ENCODE data around the gene CTIF.

Gene CTIF

DNA sequence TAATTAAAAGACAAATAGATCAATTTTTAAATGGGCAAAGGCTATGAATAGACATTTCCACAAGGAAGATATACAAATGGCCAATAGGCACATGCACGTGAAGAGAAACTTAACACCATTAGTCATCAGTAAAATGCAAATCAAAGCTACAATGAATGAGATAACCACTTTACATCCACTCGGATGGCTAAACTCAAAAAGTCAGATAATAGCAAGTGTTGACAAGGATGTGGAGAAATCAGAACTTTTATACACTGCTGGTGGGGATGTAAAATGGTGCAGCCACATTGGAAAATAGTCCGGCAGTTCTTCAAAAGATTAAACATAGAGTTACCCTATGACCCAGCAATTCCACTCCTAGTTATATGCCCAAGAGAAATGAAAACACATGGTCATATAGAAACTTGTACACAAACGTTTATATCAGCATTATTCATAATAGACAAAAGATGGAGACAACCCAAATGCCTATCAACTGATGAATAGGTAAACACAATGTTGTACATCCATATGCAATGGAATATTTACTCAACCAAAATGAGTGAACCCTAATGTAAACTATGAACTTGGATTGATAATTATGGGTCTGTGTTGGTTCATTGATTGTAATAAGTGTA lies 360.8 kb downstream of the CTIF start:
- no peak for DNase-seq (ENCODE audit: low read depth in 2 of 2)

DNA sequence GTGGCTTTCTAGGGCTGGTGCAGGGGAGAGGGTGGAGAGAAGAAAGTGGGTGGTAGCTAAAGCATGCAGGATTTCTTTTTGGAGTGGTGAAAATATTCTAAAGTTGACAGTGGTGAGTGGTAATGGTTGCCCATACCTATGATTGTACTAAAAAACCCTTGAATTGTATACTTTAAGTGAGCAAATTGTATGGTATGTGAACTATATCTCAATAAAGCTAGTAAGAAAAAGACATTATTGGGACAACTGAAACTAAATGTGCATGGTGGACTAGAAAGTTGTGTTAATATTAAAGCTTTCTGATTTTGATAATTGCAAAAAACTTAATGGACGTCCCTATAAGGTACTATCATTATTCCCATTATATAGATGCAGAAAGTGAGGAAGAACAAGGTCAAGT lies 361.6 kb downstream of the CTIF start:
- DNase-seq (ENCODE audit: low read depth in 2 of 2): no peak

DNA sequence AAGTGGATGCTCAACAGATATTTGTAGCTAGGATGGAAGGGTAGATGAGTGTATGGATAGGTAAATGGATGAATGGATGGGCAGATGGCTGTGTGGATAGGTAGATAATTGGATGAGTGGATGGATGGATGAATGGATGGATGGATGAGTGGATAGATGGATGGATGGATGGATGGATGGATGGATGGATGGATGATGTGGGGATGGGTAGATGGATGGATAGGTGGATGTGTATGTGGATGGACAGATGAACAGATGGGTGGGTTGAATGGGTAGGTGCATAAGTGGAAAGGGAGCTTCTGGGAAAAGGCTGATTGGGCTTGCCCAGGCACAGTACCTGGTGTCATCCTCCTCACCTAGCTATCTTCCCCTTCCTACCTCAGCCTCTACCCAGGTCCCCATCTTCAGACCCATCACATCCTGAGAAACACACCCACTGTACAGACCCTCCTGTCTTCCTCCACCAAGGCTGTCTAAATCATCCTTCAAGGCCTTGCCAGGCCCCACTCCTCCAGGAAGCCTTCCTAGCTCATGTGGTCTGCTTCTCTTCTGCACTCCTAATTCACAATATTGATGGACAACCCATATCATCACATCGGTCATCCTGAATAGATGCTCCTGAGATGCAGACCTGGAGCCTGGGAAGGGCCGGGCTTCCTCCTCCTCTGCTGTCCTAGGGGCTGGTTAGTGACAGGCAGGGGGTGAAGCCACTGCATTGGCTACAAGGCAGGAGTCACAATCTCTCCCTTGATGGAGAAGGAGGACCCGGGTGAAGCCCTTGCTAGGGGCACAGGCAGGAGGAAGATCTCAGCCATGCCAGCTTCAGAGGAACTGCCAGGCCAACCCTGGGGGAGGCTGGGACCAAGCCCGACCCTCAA lies 362.6 kb downstream of the CTIF start:
- DNase-seq (ENCODE audit: low read depth in 2 of 2): no peak

DNA sequence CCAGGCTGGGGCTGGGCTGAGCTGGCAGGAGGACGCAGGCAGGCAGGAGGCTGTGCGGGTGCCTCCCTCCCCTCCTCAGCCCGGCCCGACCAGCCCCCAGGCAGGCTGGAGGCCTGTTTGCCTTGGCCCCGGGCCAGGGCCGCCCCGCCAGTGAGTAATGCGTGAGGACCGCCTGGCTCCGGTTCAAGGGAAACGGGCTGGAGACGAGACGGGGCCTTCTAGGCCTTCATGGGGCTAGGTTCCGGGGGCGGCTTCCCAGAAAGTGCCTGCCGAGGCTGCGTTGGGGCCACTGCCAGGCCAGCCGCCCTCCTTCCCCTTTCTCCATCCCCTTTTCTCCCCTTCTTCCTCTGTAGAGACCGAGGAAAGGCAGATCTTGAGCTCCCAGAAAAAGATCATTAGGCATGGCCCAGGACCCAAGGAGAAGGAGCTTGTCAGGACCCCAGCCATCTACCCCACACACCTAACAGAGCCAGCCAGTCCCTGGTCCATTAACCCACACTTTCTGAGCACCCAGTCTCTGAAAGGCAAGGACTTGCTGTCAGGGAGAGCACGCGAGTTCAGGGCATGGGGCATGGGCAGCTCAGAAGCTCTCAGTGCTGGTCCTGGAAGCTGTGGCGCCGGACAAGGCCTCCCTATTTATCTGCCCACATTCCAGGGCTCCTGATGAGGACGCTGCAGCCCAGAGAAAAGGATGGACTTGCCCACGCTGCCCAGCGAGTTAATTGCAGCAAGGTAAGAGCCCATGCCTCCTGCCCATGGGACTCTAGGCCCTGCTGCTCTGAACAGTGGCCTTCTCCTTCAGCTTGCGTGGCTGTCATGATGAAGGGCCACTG lies 363.4 kb downstream of the CTIF start:
- no peak for DNase-seq (ENCODE audit: low read depth in 2 of 2)

DNA sequence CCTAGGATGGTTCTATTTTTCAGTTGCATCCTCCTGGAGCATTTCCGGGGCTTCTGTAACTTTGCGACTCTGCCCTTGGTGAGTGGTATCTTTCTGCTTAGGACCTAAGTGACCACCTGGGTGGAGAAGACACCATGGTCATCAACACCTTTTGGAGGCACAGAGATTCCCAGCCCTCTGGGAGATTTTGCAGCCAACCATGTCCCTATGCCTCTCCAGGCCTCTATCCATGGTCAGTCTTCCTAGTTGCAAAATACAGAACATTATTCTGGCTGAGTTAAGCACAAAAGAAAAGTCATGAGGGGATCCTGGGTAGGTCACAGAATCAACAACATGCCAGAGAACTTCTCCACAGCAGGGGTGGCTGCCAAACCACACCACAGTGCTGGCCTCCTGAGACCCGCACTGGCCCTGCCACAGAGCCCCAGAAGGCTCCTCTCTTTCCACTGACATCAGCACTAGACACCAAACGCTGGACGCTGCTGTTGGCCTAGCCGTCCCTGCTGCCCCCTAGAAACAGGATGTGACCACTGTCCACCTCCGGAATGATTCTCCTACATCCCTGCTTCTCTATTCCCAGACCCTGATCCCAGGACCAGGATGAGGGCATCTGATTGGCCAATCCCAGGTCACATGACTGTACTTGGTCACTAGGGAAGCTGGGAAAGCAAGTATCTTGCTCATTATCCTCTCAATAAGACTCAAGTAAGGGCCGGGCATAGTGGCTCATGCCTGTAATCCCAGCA lies 364.2 kb downstream of the CTIF start:
- DNase-seq (ENCODE audit: low read depth in 2 of 2): no peak

DNA sequence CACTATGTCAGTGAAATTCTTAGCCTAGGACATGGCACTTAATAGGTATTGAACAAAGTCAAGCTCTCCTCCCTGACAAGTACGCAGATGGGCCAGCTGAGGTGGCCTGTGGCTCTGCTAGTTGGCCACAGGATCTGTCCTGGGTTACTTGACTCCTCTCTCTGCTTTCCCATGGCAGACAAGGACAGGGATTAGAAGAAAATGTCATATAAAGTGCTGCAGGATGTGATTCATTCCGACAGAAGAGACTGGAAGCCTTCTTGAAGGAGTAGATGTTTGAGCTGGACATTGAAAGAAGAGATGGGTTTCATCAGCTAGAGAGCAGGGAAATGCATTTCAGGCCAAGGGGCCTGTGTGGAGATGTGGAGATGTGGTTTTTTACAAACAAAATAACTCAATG lies 365.3 kb downstream of the CTIF start:
- DNase-seq (ENCODE audit: low read depth in 2 of 2): no peak

DNA sequence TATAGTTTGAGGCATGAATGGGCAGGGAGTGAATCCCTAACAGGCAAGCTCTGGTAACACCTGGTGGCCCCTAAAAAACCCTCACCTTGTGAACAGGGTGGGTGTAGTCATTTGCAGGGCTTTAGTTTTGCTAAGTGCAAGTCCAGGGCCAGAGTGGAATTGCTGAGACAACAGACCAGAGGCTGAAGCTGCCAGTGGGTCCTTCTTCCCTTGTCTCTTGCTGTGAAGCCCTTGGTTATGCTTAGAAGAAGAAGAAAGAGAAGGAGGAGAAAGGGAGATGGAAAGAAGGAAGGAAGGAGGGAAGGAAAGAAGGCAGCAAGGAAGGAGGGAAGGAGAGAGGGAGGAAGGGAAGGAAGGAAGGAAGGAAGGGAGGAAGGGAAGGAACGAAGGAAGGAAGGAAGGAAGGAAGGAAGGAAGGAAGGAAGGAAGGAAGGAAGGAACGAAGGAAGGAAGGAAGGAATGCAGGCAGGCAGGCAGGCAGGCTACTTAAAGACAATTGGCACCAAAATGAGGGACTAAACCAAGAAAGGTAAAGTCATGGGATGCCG lies 366.1 kb downstream of the CTIF start:
- DNase-seq (ENCODE audit: low read depth in 2 of 2): no peak

DNA sequence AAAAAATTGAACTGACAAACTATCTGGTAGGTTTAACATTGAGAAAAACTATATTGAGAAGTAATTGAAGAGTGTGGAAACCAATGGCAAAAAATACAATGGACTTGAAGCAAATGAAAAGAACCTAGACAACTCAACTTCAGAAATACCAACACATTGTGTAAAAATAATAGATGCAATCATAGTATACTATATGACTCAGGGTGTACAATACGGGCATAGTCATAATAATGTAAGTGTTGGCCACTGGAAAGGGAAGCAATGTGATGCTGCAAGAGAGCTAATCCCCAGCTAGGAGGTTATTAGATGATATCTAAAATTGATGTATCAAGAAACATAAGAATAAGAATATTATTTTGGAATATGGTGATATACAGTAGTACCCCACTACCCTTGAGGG lies 366.7 kb downstream of the CTIF start:
- DNase-seq (ENCODE audit: low read depth in 2 of 2): no peak

DNA sequence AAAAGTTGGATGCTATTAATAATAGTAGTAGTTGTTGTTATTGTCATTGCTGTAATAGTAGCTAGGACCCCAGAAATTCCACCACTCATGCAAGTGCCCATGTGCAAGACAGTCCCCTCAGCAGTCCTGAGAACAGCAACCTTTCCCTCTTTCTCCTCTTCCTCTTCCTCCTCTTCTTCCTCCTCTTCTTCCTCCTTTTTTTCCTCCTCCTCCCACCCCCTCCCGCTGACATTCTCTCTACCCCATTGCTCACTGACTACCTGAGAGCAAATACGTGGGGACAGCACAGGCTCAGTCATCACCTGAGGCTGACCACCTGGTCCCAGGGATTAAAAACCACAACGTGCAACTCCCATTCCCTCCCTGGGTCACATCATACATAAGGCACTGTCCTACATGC lies 370.1 kb downstream of the CTIF start:
- no peak for DNase-seq (ENCODE audit: low read depth in 2 of 2)

DNA sequence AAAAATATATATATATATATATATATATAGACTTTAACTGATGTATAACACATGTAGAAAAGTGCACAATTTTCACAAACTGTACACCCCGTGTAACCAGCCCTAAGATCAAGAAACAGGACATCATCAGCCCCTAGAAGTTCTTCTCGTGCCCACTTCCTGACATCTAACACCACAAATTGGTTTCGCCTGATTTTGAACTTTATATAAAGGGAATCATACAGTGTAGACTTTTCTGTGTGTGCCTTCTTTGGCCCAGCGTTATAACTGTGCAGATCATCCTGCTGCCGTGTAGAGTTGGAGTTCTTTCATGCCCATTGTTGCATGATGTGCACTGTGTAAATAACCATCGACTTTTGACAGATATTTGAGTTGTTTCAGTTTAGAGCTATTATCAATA lies 370.9 kb downstream of the CTIF start:
- DNase-seq (ENCODE audit: low read depth in 2 of 2): no peak

DNA sequence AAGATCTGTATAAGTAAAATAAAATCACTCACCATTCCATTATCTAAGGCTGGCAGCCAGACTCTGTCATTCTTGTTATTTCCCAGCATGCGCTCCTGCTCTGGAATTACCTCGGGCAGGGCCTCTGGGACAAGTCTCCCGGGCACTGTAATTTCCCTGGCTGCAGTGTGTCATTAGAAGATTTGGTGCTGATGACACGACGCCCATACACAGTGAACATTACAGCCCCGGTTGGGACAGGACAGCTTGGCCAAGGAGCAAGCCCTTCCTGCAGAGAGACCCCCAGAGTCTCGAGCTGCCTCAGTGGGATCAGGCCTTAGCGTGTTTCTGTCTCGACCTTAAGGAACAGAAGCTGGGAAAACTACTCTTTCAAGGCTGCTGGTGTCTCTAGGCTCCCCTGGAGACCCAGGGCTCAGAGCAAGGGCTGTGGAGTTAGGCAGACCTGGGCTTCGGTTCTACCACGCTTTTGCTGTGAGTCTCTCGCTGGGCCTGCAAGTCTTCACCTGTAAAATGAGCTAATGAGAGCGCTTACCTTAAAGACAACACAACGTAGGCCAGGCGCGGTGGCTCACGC lies 372.2 kb downstream of the CTIF start:
- DNase-seq (ENCODE audit: low read depth in 2 of 2): no peak

All from stimulated activated CD4-positive, alpha-beta T cell treated with anti-CD3 and anti-CD28 coated beads, Interleukin-4, amount 100 ng/mL, for 48 hours (primary cell).